Measurements from ENCODE around the gene ZNF672.

- TF ChIP-seq, protein P1, sequence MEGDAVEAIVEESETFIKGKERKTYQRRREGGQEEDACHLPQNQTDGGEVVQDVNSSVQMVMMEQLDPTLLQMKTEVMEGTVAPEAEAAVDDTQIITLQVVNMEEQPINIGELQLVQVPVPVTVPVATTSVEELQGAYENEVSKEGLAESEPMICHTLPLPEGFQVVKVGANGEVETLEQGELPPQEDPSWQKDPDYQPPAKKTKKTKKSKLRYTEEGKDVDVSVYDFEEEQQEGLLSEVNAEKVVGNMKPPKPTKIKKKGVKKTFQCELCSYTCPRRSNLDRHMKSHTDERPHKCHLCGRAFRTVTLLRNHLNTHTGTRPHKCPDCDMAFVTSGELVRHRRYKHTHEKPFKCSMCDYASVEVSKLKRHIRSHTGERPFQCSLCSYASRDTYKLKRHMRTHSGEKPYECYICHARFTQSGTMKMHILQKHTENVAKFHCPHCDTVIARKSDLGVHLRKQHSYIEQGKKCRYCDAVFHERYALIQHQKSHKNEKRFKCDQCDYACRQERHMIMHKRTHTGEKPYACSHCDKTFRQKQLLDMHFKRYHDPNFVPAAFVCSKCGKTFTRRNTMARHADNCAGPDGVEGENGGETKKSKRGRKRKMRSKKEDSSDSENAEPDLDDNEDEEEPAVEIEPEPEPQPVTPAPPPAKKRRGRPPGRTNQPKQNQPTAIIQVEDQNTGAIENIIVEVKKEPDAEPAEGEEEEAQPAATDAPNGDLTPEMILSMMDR (IDR thresholded peaks at IDR 0.05) = no peak
- TF ChIP-seq POLR2A (IDR thresholded peaks at IDR 0.05) (no peak), POLR2AphosphoS5 (IDR thresholded peaks at IDR 0.05) (no peak)
Measured at GRCh38 chr1:248850536-248851251, 12.7 kb downstream of the ZNF672 start.

Data from prostate gland (tissue), 2 donors.